OCI-LY7 (cell line): ENCODE data around the gene AMIGO1.

Experiments
- EZH2phosphoT487 ChIP-seq: fragments of 200-600 bp; sonication (generic); IDR thresholded peaks from 2 replicates; pipeline ENCODE4 v1.6.1; 2018; ENCODE audit warnings: low read depth, borderline replicate concordance, mild to moderate bottlenecking, mixed run types, antibody characterized with exemption, low read length, moderate library complexity, mixed read lengths
- TF ChIP-seq, protein P1 (sequence below): fragments of 200-600 bp; sonication (generic); conservative IDR thresholded peaks from 2 replicates; pipeline ENCODE4 v1.5.1; 2014; ENCODE audit warnings: mild to moderate bottlenecking, antibody characterized with exemption, low read length, moderate library complexity, mixed read lengths

DNA sequence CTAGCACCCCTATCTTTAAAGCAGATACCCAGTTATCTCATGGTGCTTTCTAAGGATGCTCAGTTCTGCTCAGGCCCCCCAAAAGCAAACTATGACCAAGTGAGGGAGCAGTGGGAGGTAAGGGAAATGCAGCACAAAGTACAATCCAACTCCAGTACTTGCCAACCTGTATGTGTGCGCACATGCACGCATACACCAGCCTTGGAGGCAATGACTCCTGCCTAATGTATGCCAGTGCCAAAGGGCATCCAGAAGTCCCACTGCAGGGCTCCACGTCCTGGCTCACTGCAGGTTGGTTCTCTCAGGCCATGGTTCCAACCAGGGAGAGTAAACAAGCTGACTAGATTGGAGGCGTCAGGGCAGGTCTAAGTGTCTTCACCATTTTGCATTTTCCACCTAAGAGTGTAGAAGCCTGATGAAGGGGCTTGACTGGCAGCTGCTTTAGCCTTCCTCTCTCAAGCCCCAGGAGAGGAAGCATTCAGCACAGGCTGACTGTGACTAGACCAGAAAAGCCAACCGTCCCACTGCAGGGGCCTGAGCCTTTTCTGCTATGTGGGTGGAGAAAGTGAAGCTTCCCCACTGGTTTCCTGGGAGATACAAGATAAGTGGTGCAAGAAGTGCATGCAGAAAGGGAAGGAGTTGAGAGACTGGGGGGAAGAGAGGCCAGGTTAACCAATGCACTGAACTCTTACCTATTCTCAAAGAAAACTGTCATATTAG is 7.7 kb downstream of the AMIGO1 start:
- TF ChIP-seq, protein P1, sequence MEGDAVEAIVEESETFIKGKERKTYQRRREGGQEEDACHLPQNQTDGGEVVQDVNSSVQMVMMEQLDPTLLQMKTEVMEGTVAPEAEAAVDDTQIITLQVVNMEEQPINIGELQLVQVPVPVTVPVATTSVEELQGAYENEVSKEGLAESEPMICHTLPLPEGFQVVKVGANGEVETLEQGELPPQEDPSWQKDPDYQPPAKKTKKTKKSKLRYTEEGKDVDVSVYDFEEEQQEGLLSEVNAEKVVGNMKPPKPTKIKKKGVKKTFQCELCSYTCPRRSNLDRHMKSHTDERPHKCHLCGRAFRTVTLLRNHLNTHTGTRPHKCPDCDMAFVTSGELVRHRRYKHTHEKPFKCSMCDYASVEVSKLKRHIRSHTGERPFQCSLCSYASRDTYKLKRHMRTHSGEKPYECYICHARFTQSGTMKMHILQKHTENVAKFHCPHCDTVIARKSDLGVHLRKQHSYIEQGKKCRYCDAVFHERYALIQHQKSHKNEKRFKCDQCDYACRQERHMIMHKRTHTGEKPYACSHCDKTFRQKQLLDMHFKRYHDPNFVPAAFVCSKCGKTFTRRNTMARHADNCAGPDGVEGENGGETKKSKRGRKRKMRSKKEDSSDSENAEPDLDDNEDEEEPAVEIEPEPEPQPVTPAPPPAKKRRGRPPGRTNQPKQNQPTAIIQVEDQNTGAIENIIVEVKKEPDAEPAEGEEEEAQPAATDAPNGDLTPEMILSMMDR: no peak
- TF ChIP-seq EZH2phosphoT487: no peak
